ENCODE results near the gene MLEC. TPM values are rescaled to one million over a fixed set of nuclear protein-coding genes. Genes with fewer than 3 reads are reported as not detected.
A peak's percentile ranks its signal among the peaks of the same experiment; 100 is the strongest.

The MLEC gene
- total RNA-seq, 3 donors from 2014 or later: 67.6 to 75.4 (median 67.8) TPM

- H3K9me3 ChIP-seq: no peaks in the 10 kb centered on the region
- H3K27me3 ChIP-seq: no peaks in the 10 kb centered on the region
- no peaks in the 10 kb centered on the region for H3K4me1 ChIP-seq
- no peak overlapping the region for H3K27ac ChIP-seq
- TF ChIP-seq POLR2AphosphoS5 (IDR thresholded peaks at IDR 0.05): no peak
- no peak for TF ChIP-seq CTCF (IDR thresholded peaks at IDR 0.05)
- no peak for TF ChIP-seq POLR2A (IDR thresholded peaks at IDR 0.05)
- DNase-seq (ENCODE audit: low spot score in 2 of 2): no peak
- H3K36me3 ChIP-seq: peaks cover 6% of the 10 kb centered on the region
- no peak overlapping the region for H3K4me3 ChIP-seq
- intact Hi-C loops (cut with DNase I; ENCODE audit: low total_unique reads): no loop called here
These were observed 53.1 kb downstream of the MLEC start for GRCh38 chr12:120739821-120740613.

- no peak overlapping the region for H3K4me3 ChIP-seq
- TF ChIP-seq CTCF (IDR thresholded peaks at IDR 0.05) (no peak), POLR2AphosphoS5 (IDR thresholded peaks at IDR 0.05) (no peak), POLR2A (IDR thresholded peaks at IDR 0.05) (no peak)
These were observed 53.9 kb downstream of the MLEC start for GRCh38 chr12:120740871-120741270.

GRCh38 chr12:120741476-120742421 lies 54.8 kb downstream of the MLEC start:
- intact Hi-C loops (cut with DNase I; ENCODE audit: low total_unique reads): no loop called here
- DNase-seq (ENCODE audit: low spot score in 2 of 2): no peak
- no peak for TF ChIP-seq POLR2A (IDR thresholded peaks at IDR 0.05)
- TF ChIP-seq CTCF (IDR thresholded peaks at IDR 0.05): no peak
- TF ChIP-seq POLR2AphosphoS5 (IDR thresholded peaks at IDR 0.05): no peak
- Histone ChIP-seq H3K27ac (peak overlapping the region in 1 of 2 donors; percentile 12), H3K27me3 (no peaks in the 10 kb centered on the region), H3K4me1 (no peaks in the 10 kb centered on the region), H3K36me3 (peaks cover 6% of the 10 kb centered on the region), H3K9me3 (no peaks in the 10 kb centered on the region), H3K4me3 (no peak overlapping the region)

More at GRCh38 chr12:120740871-120741270, 53.9 kb downstream of the MLEC start:
- H3K9me3 ChIP-seq: no peaks in the 10 kb centered on the region
- intact Hi-C loops (cut with DNase I; ENCODE audit: low total_unique reads): no loop called here
- H3K4me1 ChIP-seq: no peaks in the 10 kb centered on the region
- no peaks in the 10 kb centered on the region for H3K27me3 ChIP-seq
- H3K27ac ChIP-seq: no peak overlapping the region
- no peak for DNase-seq (ENCODE audit: low spot score in 2 of 2)
- peaks cover 6% of the 10 kb centered on the region for H3K36me3 ChIP-seq

- H3K4me3 ChIP-seq: no peak overlapping the region
- intact Hi-C loops (cut with DNase I; ENCODE audit: low total_unique reads): no loop called here
- DNase-seq (ENCODE audit: low spot score in 2 of 2): no peak
- no peaks in the 10 kb centered on the region for H3K36me3 ChIP-seq
- H3K9me3 ChIP-seq: no peaks in the 10 kb centered on the region
- H3K4me1 ChIP-seq: no peaks in the 10 kb centered on the region
- TF ChIP-seq CTCF (IDR thresholded peaks at IDR 0.05): no peak
- no peak for TF ChIP-seq POLR2A (IDR thresholded peaks at IDR 0.05)
- no peak for TF ChIP-seq POLR2AphosphoS5 (IDR thresholded peaks at IDR 0.05)
- H3K27ac ChIP-seq: no peak overlapping the region
- no peaks in the 10 kb centered on the region for H3K27me3 ChIP-seq
These were observed 58.1 kb downstream of the MLEC start for GRCh38 chr12:120744922-120745493.

Measured in breast epithelium (tissue), 4 donors.